AG04450 (cell line): ENCODE results near the gene STK38L. TPM values are rescaled to one million over a fixed set of nuclear protein-coding genes. Genes with fewer than 3 reads are reported as not detected.

ENCODE experiments used
- CTCF ChIA-PET: fragments of 300-600, 350-600 bp; formaldehyde crosslinking; extraction: SDS; loops from one replicate; lab custom pipeline; 2022; ENCODE audit warnings: antibody characterized with exemption, inconsistent platforms; lab: Charles Lee
- POLR2A ChIA-PET: fragments of 350-600 bp; formaldehyde crosslinking; extraction: SDS; loops from one replicate; lab custom pipeline; 2021; ENCODE audit warnings: antibody characterized with exemption, inconsistent platforms; lab: Yijun Ruan, JAX
- DNase-seq: peaks from one replicate; pipeline ENCODE4 v3.0.0-alpha.2; 2011; ENCODE audit warnings: low read depth, low spot score
- H3K27ac ChIP-seq: one replicate; pipeline ENCODE4 v1.5.1; 2012; ENCODE audit warnings: low read depth, low read length, control low read depth
- H3K27me3 ChIP-seq: one replicate; pipeline ENCODE4 v1.6.0; 2012; ENCODE audit warnings: low read length; ENCODE audit not compliant: control insufficient read depth, insufficient read depth
- H3K4me3 ChIP-seq: 2 replicates; pipeline ENCODE4 v1.5.1; 2011; ENCODE audit warnings: mild to moderate bottlenecking, low read depth, low read length, control low read depth
- H3K9me3 ChIP-seq: 2 replicates; pipeline ENCODE4 v1.5.1; 2012; ENCODE audit warnings: low read length; ENCODE audit not compliant: control insufficient read depth, insufficient read depth
- CTCF ChIP-seq: IDR thresholded peaks from 2 replicates; pipeline ENCODE4 v1.5.1; 2011; ENCODE audit warnings: low read depth, low read length, control low read depth, inconsistent platforms
- polyA plus RNA-seq: library from polyadenylated mRNA; depleted of rRNA; stranded (reverse); fragments of >200 nt; gene quantifications from 2 replicates; pipeline ENCODE4 v1.2.3, GENCODE V29; 2011

STK38L gene
- polyA plus RNA-seq, 1 experiment: 18.4 TPM

GRCh38 chr12:27334042-27334720 lies 90.1 kb downstream of the STK38L start:
- ChIA-PET CTCF (interaction anchor here (3.5 kb wide), 1 partner anchor 51 kb away, joined by 12 read pairs; no protein-coding TSS in a partner anchor), POLR2A (no interaction called here)
- H3K9me3 ChIP-seq: no peaks in the 10 kb centered on the region
- no peaks in the 10 kb centered on the region for H3K27me3 ChIP-seq
- peak overlapping the region; percentile 74 for H3K4me3 ChIP-seq
- DNase-seq: no peak
- H3K27ac ChIP-seq: no peak overlapping the region
- TF ChIP-seq CTCF: no peak

GRCh38 chr12:27334721-27335082 lies 90.6 kb downstream of the STK38L start:
- ChIA-PET CTCF (interaction anchor here (3.5 kb wide), 1 partner anchor 50 kb away, joined by 12 read pairs; no protein-coding TSS in a partner anchor), POLR2A (no interaction called here)
- Histone ChIP-seq H3K9me3 (no peaks in the 10 kb centered on the region), H3K27me3 (no peaks in the 10 kb centered on the region), H3K4me3 (no peak overlapping the region), H3K27ac (no peak overlapping the region)
- DNase-seq: no peak
- TF ChIP-seq CTCF: no peak

- Histone ChIP-seq H3K27ac (no peak overlapping the region), H3K4me3 (no peak overlapping the region), H3K27me3 (no peaks in the 10 kb centered on the region), H3K9me3 (no peaks in the 10 kb centered on the region)
- DNase-seq: no peak
- no peak for TF ChIP-seq CTCF
- ChIA-PET POLR2A (no interaction called here), CTCF (interaction anchor here (0.7 to 3.5 kb wide), 2 partner anchors 49 kb away, joined by 3 to 12 read pairs; no protein-coding TSS in a partner anchor)
Observed at GRCh38 chr12:27335364-27336281, 91.5 kb downstream of the STK38L start.

- no peak for DNase-seq
- Histone ChIP-seq H3K9me3 (no peaks in the 10 kb centered on the region), H3K27ac (no peak overlapping the region), H3K4me3 (no peak overlapping the region), H3K27me3 (no peaks in the 10 kb centered on the region)
- ChIA-PET CTCF (interaction anchor here (0.6 to 0.7 kb wide), 2 partner anchors 48 to 320 kb away, joined by 3 read pairs; no protein-coding TSS in a partner anchor), POLR2A (no interaction called here)
- no peak for TF ChIP-seq CTCF
Observed at GRCh38 chr12:27336282-27336653, 92.2 kb downstream of the STK38L start.

GRCh38 chr12:27337376-27337775 lies 93.3 kb downstream of the STK38L start:
- TF ChIP-seq CTCF: no peak
- ChIA-PET POLR2A (no interaction called here), CTCF (no interaction called here)
- no peaks in the 10 kb centered on the region for H3K27me3 ChIP-seq
- no peak overlapping the region for H3K27ac ChIP-seq
- no peak overlapping the region for H3K4me3 ChIP-seq
- DNase-seq: no peak
- H3K9me3 ChIP-seq: no peaks in the 10 kb centered on the region
